Type B pancreatic cell (in vitro differentiated cells): ENCODE measurements around the gene TMEM181. TPM values are rescaled to one million over a fixed set of nuclear protein-coding genes. Genes with fewer than 3 reads are reported as not detected.
"Not testable (repeated sequence)": the region's sequence is repeated elsewhere in the genome, so short reads cannot be mapped to it uniquely, and the experiment has no call there.

ENCODE experiments used
- DNase-seq: peaks from one replicate; pipeline ENCODE4 v3.0.0; 2021; ENCODE audit warnings: mixed read lengths; ENCODE audit not compliant: unreplicated experiment; ENCODE audit errors: extremely low spot score
- H3K27ac Mint-ChIP-seq: 2 replicates; pipeline ENCODE4 v1.8.0; 2021; ENCODE audit warnings: mild to moderate bottlenecking, mixed read lengths
- H3K27me3 Mint-ChIP-seq: 2 replicates; pipeline ENCODE4 v1.8.0; 2021; ENCODE audit warnings: mixed read lengths
- H3K36me3 Mint-ChIP-seq: 2 replicates; pipeline ENCODE4 v1.8.0; 2021; ENCODE audit warnings: mixed read lengths
- H3K4me1 Mint-ChIP-seq: one replicate; pipeline ENCODE4 v1.8.0; 2021; ENCODE audit warnings: mixed read lengths; ENCODE audit not compliant: unreplicated experiment
- H3K4me3 Mint-ChIP-seq: 2 replicates; pipeline ENCODE4 v1.8.0; 2021; ENCODE audit warnings: mild to moderate bottlenecking, mixed read lengths
- H3K9me3 Mint-ChIP-seq: 2 replicates; pipeline ENCODE4 v1.8.0; 2021; ENCODE audit warnings: mixed read lengths
- total RNA-seq: library from RNA; stranded (reverse); gene quantifications from 2 replicates; pipeline ENCODE4 v1.2.1, GENCODE V29; 2021; ENCODE audit warnings: low replicate concordance
- TF ChIP-seq, protein P1 (sequence below): fragments of 200-600 bp; sonication (generic); conservative IDR thresholded peaks from 2 replicates; pipeline ENCODE4 v1.5.0; 2021; ENCODE audit warnings: antibody characterized with exemption, mild to moderate bottlenecking

TMEM181 gene
- total RNA-seq, 1 donor from 2014 or later: 26.3 TPM

DNA sequence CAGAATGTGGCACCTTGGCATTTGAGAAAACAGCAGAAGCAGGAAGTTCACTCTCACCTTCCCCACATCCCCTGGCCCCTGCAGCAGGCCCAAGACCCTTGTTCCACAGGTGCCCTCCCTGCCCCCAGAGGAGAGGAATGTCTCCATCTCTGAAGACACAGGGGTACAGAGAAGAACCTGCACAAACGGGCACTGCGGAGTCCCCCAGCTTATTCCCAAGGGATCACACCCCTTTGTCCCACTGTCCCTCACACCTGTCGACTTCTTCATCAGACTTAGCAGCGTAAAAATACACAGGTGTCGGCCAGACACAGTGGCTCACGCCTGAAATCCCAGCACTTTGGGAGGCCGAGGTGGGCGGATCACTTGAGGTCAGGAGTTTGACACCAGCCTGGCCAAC lies 42.9 kb upstream of the TMEM181 start:
- TF ChIP-seq, protein P1, sequence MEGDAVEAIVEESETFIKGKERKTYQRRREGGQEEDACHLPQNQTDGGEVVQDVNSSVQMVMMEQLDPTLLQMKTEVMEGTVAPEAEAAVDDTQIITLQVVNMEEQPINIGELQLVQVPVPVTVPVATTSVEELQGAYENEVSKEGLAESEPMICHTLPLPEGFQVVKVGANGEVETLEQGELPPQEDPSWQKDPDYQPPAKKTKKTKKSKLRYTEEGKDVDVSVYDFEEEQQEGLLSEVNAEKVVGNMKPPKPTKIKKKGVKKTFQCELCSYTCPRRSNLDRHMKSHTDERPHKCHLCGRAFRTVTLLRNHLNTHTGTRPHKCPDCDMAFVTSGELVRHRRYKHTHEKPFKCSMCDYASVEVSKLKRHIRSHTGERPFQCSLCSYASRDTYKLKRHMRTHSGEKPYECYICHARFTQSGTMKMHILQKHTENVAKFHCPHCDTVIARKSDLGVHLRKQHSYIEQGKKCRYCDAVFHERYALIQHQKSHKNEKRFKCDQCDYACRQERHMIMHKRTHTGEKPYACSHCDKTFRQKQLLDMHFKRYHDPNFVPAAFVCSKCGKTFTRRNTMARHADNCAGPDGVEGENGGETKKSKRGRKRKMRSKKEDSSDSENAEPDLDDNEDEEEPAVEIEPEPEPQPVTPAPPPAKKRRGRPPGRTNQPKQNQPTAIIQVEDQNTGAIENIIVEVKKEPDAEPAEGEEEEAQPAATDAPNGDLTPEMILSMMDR: no peak
- Mint-ChIP-seq H3K36me3 (peaks cover 3% of the 10 kb centered on the region), H3K9me3 (no peaks in the 10 kb centered on the region), H3K4me3 (no peak overlapping the region), H3K4me1 (peaks cover 11% of the 10 kb centered on the region), H3K27ac (no peak overlapping the region), H3K27me3 (peaks cover 9% of the 10 kb centered on the region)
- DNase-seq: no peak

DNA sequence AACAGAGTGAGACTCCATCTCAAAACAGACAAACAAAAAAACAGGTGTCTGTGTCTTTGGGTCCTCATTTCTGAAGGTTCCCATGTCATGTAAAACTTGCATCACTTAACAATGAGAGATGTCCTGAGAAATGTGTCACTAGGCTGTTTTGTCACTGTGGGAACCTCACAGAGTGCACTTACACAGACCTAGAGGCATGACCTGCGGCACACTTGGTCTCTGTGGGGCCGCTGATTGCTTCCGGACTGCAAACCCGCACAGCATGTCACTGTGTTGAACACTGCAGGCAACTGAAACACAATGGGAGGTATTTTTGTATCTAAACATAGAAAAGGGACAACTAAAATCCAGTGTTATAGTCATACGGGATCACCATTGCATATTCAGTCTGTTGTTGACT lies 42.3 kb upstream of the TMEM181 start:
- no peaks in the 10 kb centered on the region for H3K9me3 Mint-ChIP-seq
- H3K27ac Mint-ChIP-seq: no peak overlapping the region
- no peak for DNase-seq
- TF ChIP-seq, protein P1: no peak
- H3K4me3 Mint-ChIP-seq: peak overlapping the region; percentile 64
- peaks cover 3% of the 10 kb centered on the region for H3K36me3 Mint-ChIP-seq
- peaks cover 9% of the 10 kb centered on the region for H3K27me3 Mint-ChIP-seq
- peaks cover 11% of the 10 kb centered on the region for H3K4me1 Mint-ChIP-seq

DNA sequence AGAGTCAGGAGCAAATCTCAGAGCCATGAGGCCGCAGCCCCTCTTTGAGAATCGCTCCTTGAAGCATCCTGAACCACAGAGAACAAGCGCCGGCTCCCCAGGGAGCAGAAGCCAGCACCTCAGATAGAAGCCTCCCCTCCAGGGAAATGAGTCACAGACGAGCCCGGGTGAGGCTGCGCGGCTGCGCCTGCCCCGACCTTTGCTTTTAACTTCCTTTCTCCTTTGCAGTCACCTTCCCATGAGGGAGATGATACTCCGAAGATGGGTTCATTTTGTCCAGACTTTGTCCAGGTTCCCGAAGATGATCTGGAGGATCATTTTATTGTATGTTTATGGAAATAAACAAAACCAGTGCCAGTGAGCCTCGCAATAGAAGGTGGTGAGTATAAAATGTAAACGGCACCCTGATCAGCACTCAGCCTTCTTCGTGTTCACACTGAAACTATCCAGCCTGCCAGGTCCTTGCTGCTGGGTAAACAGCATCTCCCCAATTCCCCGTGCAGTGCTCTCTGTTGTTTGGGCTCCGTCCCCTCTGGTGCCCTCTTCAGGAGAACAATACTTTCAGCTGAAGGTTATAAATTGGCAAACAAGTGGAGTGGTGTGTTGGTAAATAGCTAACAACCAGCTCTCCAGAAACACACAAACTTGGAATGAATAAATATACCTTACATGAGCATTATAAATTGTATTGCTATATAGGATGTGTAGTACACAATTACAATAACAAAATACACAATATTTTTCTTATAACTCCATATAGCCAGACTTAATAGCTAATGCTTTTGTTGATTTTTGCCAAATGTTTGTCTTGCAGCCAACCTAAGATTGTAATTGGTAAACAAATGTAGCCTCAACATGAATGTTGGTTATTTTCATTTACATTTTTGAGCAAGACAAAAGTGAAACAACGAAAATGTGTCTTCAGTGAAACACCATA lies 41.4 kb upstream of the TMEM181 start:
- Mint-ChIP-seq H3K27ac (peak overlapping the region; percentile 31), H3K36me3 (no peaks in the 10 kb centered on the region)

DNA sequence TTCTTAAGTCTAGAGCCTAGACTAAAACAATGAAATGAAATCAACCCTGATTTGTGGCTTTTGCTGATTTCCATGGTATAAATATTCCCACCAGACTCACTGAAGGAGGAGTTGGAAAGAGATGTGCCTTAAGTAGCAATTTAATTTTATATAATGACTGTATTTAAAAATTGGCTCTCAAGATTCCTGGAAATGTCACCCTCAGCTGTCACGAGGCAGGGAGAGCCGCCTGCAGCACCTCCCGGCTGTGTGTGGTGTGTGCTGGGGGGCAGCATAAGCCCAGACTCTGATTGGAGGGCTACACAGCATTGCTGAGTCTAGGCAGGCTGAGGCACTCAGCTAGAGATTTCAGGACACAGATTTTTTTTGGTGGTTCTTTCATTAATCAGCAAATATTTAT lies 40.6 kb upstream of the TMEM181 start:
- Mint-ChIP-seq H3K4me1 (peaks cover 11% of the 10 kb centered on the region), H3K36me3 (no peaks in the 10 kb centered on the region), H3K27me3 (peaks cover 9% of the 10 kb centered on the region), H3K27ac (no peak overlapping the region), H3K9me3 (no peaks in the 10 kb centered on the region), H3K4me3 (no peak overlapping the region)
- TF ChIP-seq, protein P1: no peak
- DNase-seq: no peak

More for the DNA sequence above, 41.4 kb upstream of the TMEM181 start:
- DNase-seq: no peak
- Mint-ChIP-seq H3K9me3 (no peaks in the 10 kb centered on the region), H3K27me3 (peaks cover 9% of the 10 kb centered on the region), H3K4me3 (peak overlapping the region; percentile 75), H3K4me1 (peaks cover 11% of the 10 kb centered on the region)
- TF ChIP-seq, protein P1: peak; percentile 65

DNA sequence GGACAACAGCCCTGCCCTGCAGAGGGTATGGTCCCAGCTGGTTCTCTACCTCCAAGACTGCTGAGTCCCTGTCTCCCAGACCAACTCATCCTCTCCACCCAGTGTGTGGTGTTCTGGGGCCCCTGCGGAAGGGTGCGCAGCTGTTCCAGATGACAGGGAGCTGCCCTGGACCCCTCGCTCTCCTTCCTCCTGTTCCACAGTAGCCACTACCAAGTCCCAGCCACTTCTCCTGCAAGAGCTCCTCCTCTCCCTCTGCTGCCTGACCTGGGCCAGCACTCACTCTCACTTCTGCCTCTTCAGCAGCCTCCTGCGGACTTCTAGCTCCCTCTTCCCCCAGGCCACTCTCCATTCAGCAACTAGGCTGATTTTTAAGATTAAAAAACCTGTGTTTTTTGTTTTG lies 40.1 kb upstream of the TMEM181 start:
- Mint-ChIP-seq H3K9me3 (peaks cover under 1% of the 10 kb centered on the region), H3K27me3 (peaks cover 9% of the 10 kb centered on the region), H3K4me3 (no peak overlapping the region), H3K27ac (no peak overlapping the region), H3K36me3 (no peaks in the 10 kb centered on the region), H3K4me1 (peaks cover 11% of the 10 kb centered on the region)
- TF ChIP-seq, protein P1: no peak
- DNase-seq: no peak

DNA sequence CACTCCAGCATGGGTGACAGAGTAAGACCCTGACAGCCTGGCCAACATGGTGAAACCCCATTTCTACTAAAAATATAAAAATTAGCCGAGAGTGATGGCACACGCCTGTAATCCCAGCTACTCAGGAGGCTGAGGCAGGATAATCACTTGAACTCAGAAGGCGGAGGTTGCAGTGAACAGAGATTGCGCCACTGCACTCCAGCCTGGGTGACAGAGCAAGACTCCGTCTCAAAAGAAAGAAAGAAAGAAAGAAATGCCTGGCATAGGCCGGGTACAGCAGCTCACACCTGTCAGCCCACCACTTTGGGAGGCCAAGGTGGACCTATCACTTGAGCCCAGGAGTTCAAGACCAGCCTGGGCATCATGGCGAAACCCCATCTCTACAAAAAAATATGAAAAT lies 38.9 kb upstream of the TMEM181 start:
- not testable (repeated sequence) for H3K9me3 Mint-ChIP-seq, H3K4me3 Mint-ChIP-seq, DNase-seq, H3K36me3 Mint-ChIP-seq, H3K27ac Mint-ChIP-seq, H3K27me3 Mint-ChIP-seq
- peaks cover 11% of the 10 kb centered on the region for H3K4me1 Mint-ChIP-seq
